T1000 (cell line): ENCODE measurements around the gene NUP93.
"Not testable (repeated sequence)": the region's sequence is repeated elsewhere in the genome, so short reads cannot be mapped to it uniquely, and the experiment has no call there.

Experiments
- DNase-seq: peaks from one replicate; lab custom pipeline; 2025; ENCODE audit warnings: mixed read lengths; lab: John Stamatoyannopoulos, UW

NUP93 gene

DNA sequence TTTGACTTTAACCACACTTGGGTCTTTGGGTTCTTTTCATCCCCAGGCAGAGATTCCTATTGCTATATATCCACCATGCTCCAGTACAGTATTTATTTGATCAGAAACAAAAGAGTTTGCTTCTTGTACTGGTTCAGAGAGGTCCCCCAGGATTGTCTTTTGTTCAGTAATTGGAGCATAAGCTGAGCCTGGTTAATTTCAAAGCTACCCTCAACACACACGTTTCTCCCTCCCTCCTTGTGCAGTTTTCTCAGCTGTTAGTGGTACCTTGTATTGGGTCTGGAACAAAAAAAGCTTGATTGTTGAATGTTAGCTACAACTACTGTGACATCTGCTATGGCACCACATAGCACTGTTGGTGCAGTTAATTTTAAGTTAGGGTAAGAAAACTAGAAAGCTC is 50.0 kb downstream of the NUP93 start:
- no peak for DNase-seq

GRCh38 chr16:56780646-56781045 is 50.7 kb downstream of the NUP93 start:
- no peak for DNase-seq

DNA sequence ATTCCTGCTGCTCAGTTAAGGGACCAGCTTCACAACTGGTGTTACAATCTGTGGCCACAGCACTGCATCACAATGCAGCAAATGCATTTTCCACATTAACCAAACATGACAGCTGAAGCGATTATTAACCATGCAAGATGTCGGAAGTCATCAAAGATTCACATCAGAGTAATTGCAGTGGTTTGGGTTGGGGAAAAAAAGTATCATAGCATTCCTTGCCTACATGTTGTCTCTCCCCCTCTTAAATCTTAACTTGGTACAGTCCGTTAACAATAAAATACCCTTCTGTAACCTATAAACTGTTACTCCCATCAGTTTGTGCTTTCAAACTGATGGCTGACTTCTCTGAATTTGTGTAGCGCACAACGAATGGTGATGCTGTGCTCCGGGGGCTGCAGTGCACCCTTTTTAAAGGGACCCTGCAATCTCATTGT is 51.6 kb downstream of the NUP93 start:
- DNase-seq, result no peak

DNA sequence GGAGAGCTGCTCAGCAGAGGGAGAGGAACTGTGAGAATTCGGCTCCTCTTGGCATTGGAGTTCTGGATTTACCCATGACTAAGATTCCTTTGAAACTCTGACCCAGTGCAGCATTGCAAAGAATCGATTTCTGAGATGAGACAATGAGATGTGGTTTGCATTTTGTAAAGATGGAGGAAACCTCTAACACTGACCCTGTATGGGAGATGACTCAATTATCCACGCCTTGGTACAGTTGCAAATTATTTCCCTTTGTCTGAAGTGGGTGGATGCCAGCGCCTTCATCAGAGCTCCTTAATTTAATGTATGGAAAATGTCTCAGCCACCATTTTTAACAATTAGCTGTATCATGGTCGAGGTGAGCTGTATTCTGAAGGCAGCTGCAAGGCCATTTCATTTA is 53.4 kb downstream of the NUP93 start:
- no peak for DNase-seq

DNA sequence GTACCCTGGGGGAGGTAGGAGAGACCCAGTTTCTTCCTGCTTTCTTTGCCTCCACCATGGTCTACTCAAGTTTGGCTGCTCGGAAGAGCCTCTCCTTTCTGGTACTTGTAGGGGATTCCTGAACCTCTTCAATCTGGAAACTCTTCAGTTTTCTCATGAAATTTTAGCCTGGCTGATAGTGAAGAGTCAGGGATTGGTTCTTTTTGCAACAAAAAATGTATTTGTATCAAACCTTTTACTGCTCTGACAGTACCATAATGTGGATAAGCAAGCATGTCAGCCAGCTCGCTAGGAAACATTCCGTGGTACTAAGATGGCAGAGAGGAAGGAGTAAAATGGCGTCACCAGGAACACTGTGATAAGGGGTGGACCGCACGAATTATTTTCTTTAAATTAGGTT is 55.4 kb downstream of the NUP93 start:
- DNase-seq, result no peak

DNA sequence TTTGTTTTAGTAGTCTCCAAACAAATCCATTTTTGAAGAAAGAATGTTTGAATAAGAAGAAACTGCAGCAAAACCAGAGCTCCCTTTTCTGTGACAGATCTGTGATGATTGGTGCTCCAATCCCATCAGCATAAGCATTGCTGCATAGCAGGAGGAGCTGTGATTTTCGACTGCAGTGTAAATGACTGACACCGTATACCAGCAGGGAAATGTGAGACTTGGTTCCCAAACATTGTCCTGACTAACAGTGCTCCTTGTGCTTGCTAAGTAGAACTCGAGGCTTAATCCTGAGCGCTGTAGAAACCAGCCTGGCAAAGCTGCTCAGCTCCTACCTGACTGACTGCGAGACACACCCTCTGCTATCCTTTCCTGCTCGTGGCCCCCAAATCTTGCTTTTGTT is 57.2 kb downstream of the NUP93 start:
- DNase-seq, result no peak

DNA sequence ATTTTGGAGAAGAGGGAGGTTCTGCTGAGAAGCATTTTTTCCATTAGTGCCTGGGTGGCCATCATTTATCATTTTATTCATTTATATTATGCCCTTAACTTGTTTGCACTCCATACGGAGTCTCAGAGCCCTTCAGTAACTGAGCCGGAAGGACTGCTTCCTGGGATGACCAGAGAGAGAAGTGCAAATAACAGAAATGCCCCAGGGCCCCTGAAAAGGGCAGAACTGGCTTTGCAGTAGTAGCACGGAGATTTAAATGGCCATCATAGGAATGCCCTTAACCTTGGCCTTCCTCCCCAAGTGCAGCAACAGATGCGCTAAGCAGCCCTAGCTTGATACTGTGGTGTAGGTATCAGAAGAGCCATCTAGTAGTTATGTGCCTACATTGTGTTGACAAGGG is 58.5 kb downstream of the NUP93 start:
- no peak for DNase-seq

DNA sequence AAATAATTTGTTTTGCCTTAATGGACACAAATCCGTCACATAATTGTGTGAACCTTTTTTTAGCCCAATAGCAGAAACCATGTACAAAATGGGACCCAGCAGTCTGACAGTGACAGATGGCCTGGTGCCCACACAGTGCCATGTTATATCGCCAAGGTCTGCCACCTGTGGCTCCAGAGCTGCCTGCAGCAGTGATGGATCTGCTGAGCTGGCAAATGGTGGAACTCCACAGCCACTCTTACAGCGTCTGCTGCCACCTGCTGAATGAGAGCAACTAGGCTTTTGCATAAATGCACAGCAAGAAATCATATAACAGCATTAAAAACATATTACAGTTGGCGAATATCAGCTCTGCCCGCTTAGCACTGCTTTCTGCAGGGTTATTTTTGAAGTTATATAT is 59.4 kb downstream of the NUP93 start:
- no peak for DNase-seq

DNA sequence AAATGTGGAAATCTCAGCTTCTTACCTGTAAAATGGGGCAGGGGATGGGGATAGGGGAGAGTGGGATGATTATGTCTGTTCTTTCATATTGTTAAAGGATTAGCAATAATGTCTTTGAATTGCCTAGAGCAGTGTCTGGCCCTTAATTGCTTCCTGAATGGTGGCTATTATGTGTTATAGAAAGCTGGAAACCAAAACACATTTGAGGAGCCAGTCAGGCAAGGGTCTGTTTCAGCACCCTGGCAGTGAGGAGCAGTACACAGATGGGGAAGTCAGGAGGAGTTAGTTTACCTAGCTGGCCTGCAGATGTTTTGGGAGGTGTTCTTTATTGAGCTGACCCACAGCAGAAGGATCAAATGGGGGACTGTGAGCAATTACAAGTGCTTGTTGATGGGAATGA is 63.0 kb downstream of the NUP93 start:
- no peak for DNase-seq

DNA sequence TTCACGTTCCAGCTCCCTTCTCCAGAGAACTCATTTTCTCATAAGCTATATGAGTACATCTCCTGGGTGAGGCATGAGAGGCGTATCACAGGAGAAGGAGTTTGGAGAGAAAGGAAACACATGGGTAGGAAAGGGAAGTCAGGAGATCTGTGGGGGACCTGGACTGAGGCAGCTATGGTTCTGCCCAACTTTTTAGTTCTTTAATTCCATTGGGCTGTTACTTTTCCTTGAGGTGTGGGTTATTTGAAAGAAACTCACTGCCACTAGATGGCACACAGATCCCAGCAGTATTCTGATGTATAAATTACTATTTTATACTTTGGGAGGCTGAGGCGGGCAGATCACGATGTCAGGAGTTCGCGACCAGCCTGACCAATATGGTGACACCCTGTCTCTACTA is 63.6 kb downstream of the NUP93 start:
- DNase-seq, result no peak

GRCh38 chr16:56795011-56795410 is 65.1 kb downstream of the NUP93 start:
- no peak for DNase-seq

GRCh38 chr16:56797038-56797437 is 67.1 kb downstream of the NUP93 start:
- not testable (repeated sequence) for DNase-seq

DNA sequence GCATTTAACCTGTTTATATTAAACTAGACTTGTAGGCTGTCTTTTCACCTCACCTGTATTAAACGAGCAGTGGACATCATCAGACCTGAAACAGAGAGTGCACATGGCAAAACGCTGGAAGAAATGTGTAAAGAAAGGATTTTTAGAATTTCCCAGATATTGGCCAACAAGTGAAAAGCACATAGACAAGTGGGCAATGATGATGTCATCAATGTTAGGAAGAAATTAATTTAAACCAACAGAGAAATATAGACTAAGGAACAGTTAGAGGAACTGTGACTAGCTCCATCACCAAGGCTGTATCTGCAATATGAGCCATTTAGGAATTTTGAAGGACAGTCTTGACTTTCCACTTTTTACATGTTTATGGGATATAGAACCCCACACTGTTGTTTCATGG is 67.9 kb downstream of the NUP93 start:
- DNase-seq, result no peak

GRCh38 chr16:56798955-56799354 is 69.0 kb downstream of the NUP93 start:
- no peak for DNase-seq

- no peak for DNase-seq
These were observed 70.4 kb downstream of the NUP93 start for GRCh38 chr16:56800355-56800754.

DNA sequence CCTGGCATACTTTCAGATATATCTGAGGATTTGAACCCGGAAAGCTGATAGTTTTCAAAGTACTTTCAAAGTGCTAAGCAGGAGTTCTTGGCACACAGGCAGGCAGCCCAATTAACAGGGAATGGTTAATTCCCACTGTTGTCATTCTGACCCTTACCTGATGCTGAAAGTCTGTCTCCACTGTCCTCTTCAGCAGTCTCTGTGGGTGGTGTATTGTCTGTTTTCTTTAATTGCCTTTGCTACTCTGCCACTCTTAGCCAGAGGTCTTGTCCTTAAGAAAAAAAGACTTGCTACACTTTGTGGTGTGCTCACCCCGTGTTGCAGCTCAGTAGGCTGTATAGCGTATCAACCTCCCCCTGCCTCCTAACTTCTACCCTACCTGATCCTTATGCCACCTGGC is 71.8 kb downstream of the NUP93 start:
- DNase-seq, result no peak

GRCh38 chr16:56807011-56807675 is 77.2 kb downstream of the NUP93 start:
- DNase-seq, result no peak

GRCh38 chr16:56807676-56808067 is 77.7 kb downstream of the NUP93 start:
- not testable (repeated sequence) for DNase-seq

DNA sequence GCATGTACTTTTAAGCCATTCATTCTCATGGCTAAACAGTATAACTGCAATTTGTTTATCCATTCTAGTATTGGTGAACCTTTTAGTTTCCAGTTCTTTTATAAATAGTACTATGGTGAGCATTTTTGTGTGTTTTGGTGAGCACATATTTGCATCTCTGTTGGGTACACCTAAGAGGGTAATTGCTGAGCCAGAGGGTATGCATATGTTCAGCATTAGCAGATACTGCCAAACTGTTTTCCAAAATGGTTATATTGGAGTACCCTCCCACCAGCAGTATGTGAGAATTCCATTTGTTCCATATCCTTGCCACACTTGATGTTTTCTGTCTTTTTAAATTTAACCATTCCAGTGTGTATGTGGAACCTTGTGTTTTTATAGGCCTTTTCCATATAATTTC is 81.0 kb downstream of the NUP93 start:
- DNase-seq, result no peak

GRCh38 chr16:56811602-56812001 is 81.7 kb downstream of the NUP93 start:
- DNase-seq, result not testable (repeated sequence)

DNA sequence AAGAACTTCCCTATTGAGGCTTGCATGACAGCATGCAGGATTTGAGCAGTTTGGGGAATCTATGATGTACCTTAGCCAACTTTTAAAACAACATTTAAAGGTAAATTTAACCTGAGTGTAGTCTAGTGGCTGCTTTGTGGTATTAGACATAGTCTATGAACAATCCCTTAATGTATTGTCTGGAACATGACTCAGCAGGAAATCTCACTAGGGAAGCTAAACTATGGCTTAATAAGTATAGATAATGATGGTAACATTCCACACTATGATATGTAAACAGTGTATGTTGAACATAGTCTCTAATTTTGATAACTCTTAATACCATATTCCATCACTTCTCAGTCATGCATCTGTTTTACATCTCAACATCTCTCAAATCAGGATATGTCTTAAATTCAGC is 83.0 kb downstream of the NUP93 start:
- no peak for DNase-seq

GRCh38 chr16:56814537-56815432 is 84.9 kb downstream of the NUP93 start:
- no peak for DNase-seq

DNA sequence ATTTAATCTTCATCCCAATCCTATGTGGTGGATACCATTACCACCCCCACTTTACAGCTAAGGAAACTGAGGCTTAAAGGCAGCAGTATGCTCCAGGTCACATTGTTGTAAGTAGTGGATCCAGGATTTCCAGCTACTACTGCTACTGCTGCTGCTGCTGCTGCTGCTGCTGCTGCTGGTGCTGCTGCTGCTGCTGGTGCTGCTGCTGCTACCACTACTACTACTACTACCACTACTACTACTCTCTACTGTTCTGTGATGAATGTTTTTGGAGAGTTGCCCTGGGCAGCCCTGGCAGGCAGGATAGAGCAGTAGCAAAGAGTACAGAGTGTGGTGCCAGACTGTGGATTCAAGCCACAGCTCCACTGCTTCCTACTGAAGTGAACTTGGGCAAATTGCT is 85.8 kb downstream of the NUP93 start:
- DNase-seq, result no peak

GRCh38 chr16:56817056-56817455 is 87.1 kb downstream of the NUP93 start:
- DNase-seq, result no peak
